ENCODE measurements around the gene MYL7. TPM values are rescaled to one million over a fixed set of nuclear protein-coding genes. Genes with fewer than 3 reads are reported as not detected.
"Not testable (repeated sequence)": the region's sequence is repeated elsewhere in the genome, so short reads cannot be mapped to it uniquely, and the experiment has no call there.

The MYL7 gene
- total RNA-seq, 2 experiments from 2014 or later, result not detected

DNA sequence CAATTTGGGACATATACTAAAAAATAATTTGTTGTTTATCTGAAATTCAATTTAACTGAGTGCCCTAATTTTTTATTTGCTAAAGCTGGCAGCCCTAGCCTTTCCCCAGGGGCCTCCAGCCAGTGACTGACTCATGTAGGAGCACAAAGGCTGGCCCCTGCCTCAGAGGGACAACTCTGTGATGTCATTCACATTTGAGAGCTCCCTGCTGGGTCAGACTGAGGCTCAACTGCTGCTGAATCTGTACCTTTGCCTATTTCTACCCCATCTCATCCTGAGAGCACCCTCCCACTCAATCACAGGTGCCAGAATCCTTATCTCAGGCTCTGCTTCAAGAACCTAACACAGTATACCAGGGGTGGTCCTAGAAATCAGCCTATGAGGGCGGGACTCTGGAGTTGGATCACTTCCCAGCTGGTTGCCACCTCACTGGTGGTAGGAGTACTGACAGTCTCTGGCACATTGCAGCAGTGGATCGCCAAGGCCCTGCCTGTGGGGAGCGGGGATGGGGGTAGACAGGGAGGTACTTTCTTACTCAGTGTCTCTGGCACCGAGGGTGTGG lies 36.5 kb upstream of the MYL7 start:
- ChIA-PET POLR2A (no interaction called here), CTCF (no interaction called here)
- Histone ChIP-seq H3K9me3 (ENCODE audit: control insufficient read depth in 1 of 2, insufficient read depth in 1 of 2, low read length in 2 of 2) (peaks cover 0 to 2% of the 10 kb centered on the region in 2 experiments), H3K4me1 (ENCODE audit: insufficient read depth, low read length) (no peaks in the 10 kb centered on the region), H3K36me3 (ENCODE audit: insufficient read depth, low read length) (no peaks in the 10 kb centered on the region), H3K27me3 (ENCODE audit: control insufficient read depth in 1 of 2, insufficient read depth in 2 of 2, low read length in 2 of 2) (peaks cover 6 to 7% of the 10 kb centered on the region in 2 experiments), H3K4me3 (ENCODE audit: low read length) (no peak overlapping the region), H3K27ac (ENCODE audit: low read depth in 1 of 2, low read length in 2 of 2) (no peak overlapping the region)
- no peak for ATAC-seq (ENCODE audit: poor library complexity)
- no peaks in the 10 kb centered on the region for H3K4me1 Mint-ChIP-seq (ENCODE audit: low read depth)
- TF ChIP-seq, protein P1, sequence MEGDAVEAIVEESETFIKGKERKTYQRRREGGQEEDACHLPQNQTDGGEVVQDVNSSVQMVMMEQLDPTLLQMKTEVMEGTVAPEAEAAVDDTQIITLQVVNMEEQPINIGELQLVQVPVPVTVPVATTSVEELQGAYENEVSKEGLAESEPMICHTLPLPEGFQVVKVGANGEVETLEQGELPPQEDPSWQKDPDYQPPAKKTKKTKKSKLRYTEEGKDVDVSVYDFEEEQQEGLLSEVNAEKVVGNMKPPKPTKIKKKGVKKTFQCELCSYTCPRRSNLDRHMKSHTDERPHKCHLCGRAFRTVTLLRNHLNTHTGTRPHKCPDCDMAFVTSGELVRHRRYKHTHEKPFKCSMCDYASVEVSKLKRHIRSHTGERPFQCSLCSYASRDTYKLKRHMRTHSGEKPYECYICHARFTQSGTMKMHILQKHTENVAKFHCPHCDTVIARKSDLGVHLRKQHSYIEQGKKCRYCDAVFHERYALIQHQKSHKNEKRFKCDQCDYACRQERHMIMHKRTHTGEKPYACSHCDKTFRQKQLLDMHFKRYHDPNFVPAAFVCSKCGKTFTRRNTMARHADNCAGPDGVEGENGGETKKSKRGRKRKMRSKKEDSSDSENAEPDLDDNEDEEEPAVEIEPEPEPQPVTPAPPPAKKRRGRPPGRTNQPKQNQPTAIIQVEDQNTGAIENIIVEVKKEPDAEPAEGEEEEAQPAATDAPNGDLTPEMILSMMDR (IDR thresholded peaks at IDR 0.05), result no peak
- H3K4me3 Mint-ChIP-seq, result no peak overlapping the region
- DNase-seq, result no peak
- peaks cover 30% of the 10 kb centered on the region for H3K27me3 Mint-ChIP-seq
- no peak overlapping the region for H3K27ac Mint-ChIP-seq
- intact Hi-C loops (cut with DNase I, micrococcal nuclease), result no loop called here
- H3K9me3 Mint-ChIP-seq, result peaks cover 2% of the 10 kb centered on the region
- H3K36me3 Mint-ChIP-seq (ENCODE audit: low read depth), result no peaks in the 10 kb centered on the region

DNA sequence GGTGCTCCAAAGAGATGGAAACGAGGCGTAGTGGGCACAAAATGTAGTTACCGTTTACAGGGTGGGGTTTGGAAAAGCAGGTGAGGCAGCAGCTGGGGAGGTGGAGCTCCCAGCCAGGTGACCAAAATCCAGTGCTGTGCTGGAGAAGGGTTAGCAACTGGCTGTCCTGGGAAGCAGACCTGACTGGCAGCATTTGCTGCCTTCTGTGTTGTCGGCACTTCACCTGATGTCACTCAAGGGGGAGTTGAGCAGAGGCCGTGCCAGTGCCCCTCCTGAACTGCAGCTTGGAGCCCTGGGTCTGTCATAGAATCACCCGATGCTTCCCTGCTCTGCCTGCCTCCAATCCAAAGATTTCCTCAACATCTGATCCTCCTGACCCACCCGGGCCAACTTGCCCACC lies 35.4 kb upstream of the MYL7 start:
- ATAC-seq (ENCODE audit: poor library complexity), result no peak
- H3K4me3 ChIP-seq (ENCODE audit: low read length), result no peak overlapping the region
- no peak overlapping the region for H3K27ac Mint-ChIP-seq

DNA sequence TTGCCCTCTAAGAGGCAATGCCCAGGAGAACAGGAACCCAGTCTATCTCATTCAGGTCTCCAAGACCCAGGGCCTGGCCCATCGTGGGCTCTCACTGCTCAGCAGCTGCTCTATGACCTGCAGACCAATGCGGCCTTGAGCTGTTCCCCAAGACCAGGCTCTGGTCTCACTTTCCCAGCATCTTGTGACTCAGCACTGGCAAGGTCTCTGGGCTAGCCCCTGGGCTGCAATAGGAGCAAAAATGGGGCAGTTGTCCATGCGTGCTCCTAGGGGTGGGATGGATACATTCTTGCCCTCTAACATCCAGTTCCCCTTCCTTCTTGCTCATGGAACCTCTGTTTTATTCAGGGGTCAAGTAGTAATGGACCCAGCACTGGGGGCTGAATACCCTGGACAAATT lies 34.6 kb upstream of the MYL7 start:
- H3K4me3 ChIP-seq (ENCODE audit: low read length), result no peak overlapping the region
- Mint-ChIP-seq H3K4me1 (ENCODE audit: low read depth) (no peaks in the 10 kb centered on the region), H3K9me3 (no peaks in the 10 kb centered on the region), H3K4me3 (no peak overlapping the region), H3K27me3 (peaks cover 30% of the 10 kb centered on the region), H3K36me3 (ENCODE audit: low read depth) (no peaks in the 10 kb centered on the region), H3K27ac (no peak overlapping the region)
- H3K27ac ChIP-seq (ENCODE audit: low read depth in 1 of 2, low read length in 2 of 2), result no peak overlapping the region
- H3K27me3 ChIP-seq (ENCODE audit: control insufficient read depth in 1 of 2, insufficient read depth in 2 of 2, low read length in 2 of 2), result peaks cover 6 to 7% of the 10 kb centered on the region in 2 experiments
- ATAC-seq (ENCODE audit: poor library complexity) (no peak), DNase-seq (no peak)
- H3K9me3 ChIP-seq (ENCODE audit: control insufficient read depth in 1 of 2, insufficient read depth in 1 of 2, low read length in 2 of 2), result peaks cover 0 to 3% of the 10 kb centered on the region in 2 experiments
- TF ChIP-seq, protein P1 (IDR thresholded peaks at IDR 0.05), result no peak
- intact Hi-C loops (cut with DNase I, micrococcal nuclease), result no loop called here
- no peaks in the 10 kb centered on the region for H3K36me3 ChIP-seq (ENCODE audit: insufficient read depth, low read length)
- CTCF ChIA-PET, result no interaction called here
- no peaks in the 10 kb centered on the region for H3K4me1 ChIP-seq (ENCODE audit: insufficient read depth, low read length)
- POLR2A ChIA-PET, result no interaction called here

More for the DNA sequence above, 35.4 kb upstream of the MYL7 start:
- Histone ChIP-seq H3K27ac (ENCODE audit: low read depth in 1 of 2, low read length in 2 of 2) (no peak overlapping the region), H3K27me3 (ENCODE audit: control insufficient read depth in 1 of 2, insufficient read depth in 2 of 2, low read length in 2 of 2) (peaks cover 6 to 7% of the 10 kb centered on the region in 2 experiments), H3K9me3 (ENCODE audit: control insufficient read depth in 1 of 2, insufficient read depth in 1 of 2, low read length in 2 of 2) (peaks cover 0 to under 1% of the 10 kb centered on the region in 2 experiments), H3K4me1 (ENCODE audit: insufficient read depth, low read length) (no peaks in the 10 kb centered on the region), H3K36me3 (ENCODE audit: insufficient read depth, low read length) (no peaks in the 10 kb centered on the region)
- Mint-ChIP-seq H3K27me3 (peaks cover 30% of the 10 kb centered on the region), H3K4me3 (no peak overlapping the region), H3K4me1 (ENCODE audit: low read depth) (no peaks in the 10 kb centered on the region), H3K9me3 (no peaks in the 10 kb centered on the region), H3K36me3 (ENCODE audit: low read depth) (no peaks in the 10 kb centered on the region)
- TF ChIP-seq, protein P1 (IDR thresholded peaks at IDR 0.05), result no peak
- intact Hi-C loops (cut with DNase I, micrococcal nuclease), result no loop called here
- ChIA-PET CTCF (no interaction called here), POLR2A (no interaction called here)
- DNase-seq, result no peak

DNA sequence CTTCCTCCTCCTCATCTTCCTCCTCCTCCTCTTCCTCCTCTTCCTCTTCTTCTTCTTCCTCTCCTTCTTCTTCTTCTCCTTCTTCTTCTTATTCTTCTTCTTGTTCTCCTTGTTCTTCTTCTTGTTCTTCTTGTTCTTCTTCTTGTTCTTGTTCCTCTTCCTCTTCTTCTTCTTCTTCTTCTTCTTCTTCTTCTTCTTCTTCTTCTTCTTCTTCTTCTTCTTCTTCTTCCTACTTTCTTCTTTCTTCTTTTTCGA lies 33.5 kb upstream of the MYL7 start:
- CTCF ChIA-PET; H3K9me3 ChIP-seq (ENCODE audit: control insufficient read depth in 1 of 2, insufficient read depth in 1 of 2, low read length in 2 of 2); H3K27ac ChIP-seq (ENCODE audit: low read depth in 1 of 2, low read length in 2 of 2); ATAC-seq (ENCODE audit: poor library complexity); DNase-seq; H3K4me3 ChIP-seq (ENCODE audit: low read length); H3K4me3 Mint-ChIP-seq; H3K27me3 ChIP-seq (ENCODE audit: control insufficient read depth in 1 of 2, insufficient read depth in 2 of 2, low read length in 2 of 2); POLR2A ChIA-PET; H3K36me3 Mint-ChIP-seq (ENCODE audit: low read depth); H3K9me3 Mint-ChIP-seq; H3K36me3 ChIP-seq (ENCODE audit: insufficient read depth, low read length); H3K27ac Mint-ChIP-seq; intact Hi-C loops (cut with DNase I, micrococcal nuclease); H3K4me1 Mint-ChIP-seq (ENCODE audit: low read depth); H3K4me1 ChIP-seq (ENCODE audit: insufficient read depth, low read length): not testable (repeated sequence)
- peaks cover 30% of the 10 kb centered on the region for H3K27me3 Mint-ChIP-seq

All from CD4-positive, alpha-beta T cell (primary cell).